Measurements from ENCODE around the gene ALG3.

The ALG3 gene

GRCh38 chr3:184203526-184203925 is 45.2 kb downstream of the ALG3 start:
- TF ChIP-seq FOXP2 (optimal IDR thresholded peaks at IDR 0.05; ENCODE audit: borderline replicate concordance, extremely low read depth, extremely low read length, insufficient read depth) (no peak), REST (IDR thresholded peaks at IDR 0.05; ENCODE audit: insufficient read depth in 1 of 2, low read depth in 2 of 2, low read length in 2 of 2) (no peak), TAF1 (IDR thresholded peaks at IDR 0.05; ENCODE audit: borderline replicate concordance, insufficient read depth, low read length) (no peak), POLR2AphosphoS5 (IDR thresholded peaks at IDR 0.05; ENCODE audit: low read depth, low read length) (no peak), SIN3A (IDR thresholded peaks at IDR 0.05; ENCODE audit: borderline replicate concordance, insufficient read depth, low read length) (no peak)

GRCh38 chr3:184200825-184201224 is 47.9 kb downstream of the ALG3 start:
- no peak for TF ChIP-seq REST (IDR thresholded peaks at IDR 0.05; ENCODE audit: insufficient read depth in 1 of 2, low read depth in 2 of 2, low read length in 2 of 2)
- TF ChIP-seq POLR2AphosphoS5 (IDR thresholded peaks at IDR 0.05; ENCODE audit: low read depth, low read length): no peak
- TF ChIP-seq TAF1 (IDR thresholded peaks at IDR 0.05; ENCODE audit: borderline replicate concordance, insufficient read depth, low read length): no peak
- no peak for TF ChIP-seq SIN3A (IDR thresholded peaks at IDR 0.05; ENCODE audit: borderline replicate concordance, insufficient read depth, low read length)
- no peak for TF ChIP-seq FOXP2 (optimal IDR thresholded peaks at IDR 0.05; ENCODE audit: borderline replicate concordance, extremely low read depth, extremely low read length, insufficient read depth)

- no peak for TF ChIP-seq REST (IDR thresholded peaks at IDR 0.05; ENCODE audit: insufficient read depth in 1 of 2, low read depth in 2 of 2, low read length in 2 of 2)
- no peak for TF ChIP-seq TAF1 (IDR thresholded peaks at IDR 0.05; ENCODE audit: borderline replicate concordance, insufficient read depth, low read length)
- TF ChIP-seq POLR2AphosphoS5 (IDR thresholded peaks at IDR 0.05; ENCODE audit: low read depth, low read length): no peak
- TF ChIP-seq FOXP2 (optimal IDR thresholded peaks at IDR 0.05; ENCODE audit: borderline replicate concordance, extremely low read depth, extremely low read length, insufficient read depth): no peak
- TF ChIP-seq SIN3A (IDR thresholded peaks at IDR 0.05; ENCODE audit: borderline replicate concordance, insufficient read depth, low read length): no peak
Observed at GRCh38 chr3:184198509-184198908, 50.3 kb downstream of the ALG3 start.

GRCh38 chr3:184196536-184196935 is 52.2 kb downstream of the ALG3 start:
- TF ChIP-seq TAF1 (IDR thresholded peaks at IDR 0.05; ENCODE audit: borderline replicate concordance, insufficient read depth, low read length): no peak
- TF ChIP-seq SIN3A (IDR thresholded peaks at IDR 0.05; ENCODE audit: borderline replicate concordance, insufficient read depth, low read length): no peak
- TF ChIP-seq FOXP2 (optimal IDR thresholded peaks at IDR 0.05; ENCODE audit: borderline replicate concordance, extremely low read depth, extremely low read length, insufficient read depth): no peak

- TF ChIP-seq FOXP2 (optimal IDR thresholded peaks at IDR 0.05; ENCODE audit: borderline replicate concordance, extremely low read depth, extremely low read length, insufficient read depth): no peak
- TF ChIP-seq POLR2AphosphoS5 (IDR thresholded peaks at IDR 0.05; ENCODE audit: low read depth, low read length): no peak
- TF ChIP-seq TAF1 (IDR thresholded peaks at IDR 0.05; ENCODE audit: borderline replicate concordance, insufficient read depth, low read length): no peak
- no peak for TF ChIP-seq REST (IDR thresholded peaks at IDR 0.05; ENCODE audit: insufficient read depth in 1 of 2, low read depth in 2 of 2, low read length in 2 of 2)
- no peak for TF ChIP-seq SIN3A (IDR thresholded peaks at IDR 0.05; ENCODE audit: borderline replicate concordance, insufficient read depth, low read length)
Observed at GRCh38 chr3:184193991-184194539, 54.7 kb downstream of the ALG3 start.

Data from PFSK-1 (cell line).